Activated T-helper 9 cell treated with anti-CD3 and anti-CD28 coated beads, Interleukin-2, amount 50 U/mL, for 16 hours (primary cell): Measurements from ENCODE around the gene ADORA2B.
"Not testable (repeated sequence)": the region's sequence is repeated elsewhere in the genome, so short reads cannot be mapped to it uniquely, and the experiment has no call there.

Experiments used
- DNase-seq: peaks from one replicate; pipeline ENCODE4 v3.0.0-alpha.2; 2020; ENCODE audit warnings: low read depth

ADORA2B gene

GRCh38 chr17:15944759-15945526 lies at the start of gene ADORA2B:
Gene ADORA2B (plus strand): TSS chr17:15945130. CDS start chr17:15945249, 119 bp downstream.
- peak; percentile 25 for DNase-seq

- no peak for DNase-seq
Observed at GRCh38 chr17:15896277-15896676, 48.7 kb upstream of the ADORA2B start.

- DNase-seq: no peak
Observed at GRCh38 chr17:15896834-15897233, 48.1 kb upstream of the ADORA2B start.

- not testable (repeated sequence) for DNase-seq
Observed at GRCh38 chr17:15899596-15899995, 45.3 kb upstream of the ADORA2B start.

- no peak for DNase-seq
Observed at GRCh38 chr17:15900871-15901270, 44.1 kb upstream of the ADORA2B start.

GRCh38 chr17:15905236-15905635 lies 39.7 kb upstream of the ADORA2B start:
- not testable (repeated sequence) for DNase-seq

- no peak for DNase-seq
Observed at GRCh38 chr17:15907290-15907689, 37.6 kb upstream of the ADORA2B start.

GRCh38 chr17:15908378-15908777 lies 36.6 kb upstream of the ADORA2B start:
- DNase-seq: no peak

GRCh38 chr17:15909481-15909991 lies 35.4 kb upstream of the ADORA2B start:
- DNase-seq: no peak

GRCh38 chr17:15910791-15911190 lies 34.1 kb upstream of the ADORA2B start:
- DNase-seq: no peak

GRCh38 chr17:15911701-15912100 lies 33.2 kb upstream of the ADORA2B start:
- not testable (repeated sequence) for DNase-seq

- DNase-seq: no peak
Observed at GRCh38 chr17:15912416-15912955, 32.4 kb upstream of the ADORA2B start.

GRCh38 chr17:15913826-15914225 lies 31.1 kb upstream of the ADORA2B start:
- DNase-seq: no peak

GRCh38 chr17:15914400-15915170 lies 30.3 kb upstream of the ADORA2B start:
- DNase-seq: no peak

GRCh38 chr17:15915961-15916360 lies 29.0 kb upstream of the ADORA2B start:
- no peak for DNase-seq

GRCh38 chr17:15917021-15917437 lies 27.9 kb upstream of the ADORA2B start:
- DNase-seq: no peak

GRCh38 chr17:15917438-15918027 lies 27.4 kb upstream of the ADORA2B start:
- no peak for DNase-seq

GRCh38 chr17:15918261-15918660 lies 26.7 kb upstream of the ADORA2B start:
- DNase-seq: no peak

- no peak for DNase-seq
Observed at GRCh38 chr17:15918661-15919259, 26.2 kb upstream of the ADORA2B start.

- DNase-seq: no peak
Observed at GRCh38 chr17:15919466-15919865, 25.5 kb upstream of the ADORA2B start.

GRCh38 chr17:15920758-15921239 lies 24.1 kb upstream of the ADORA2B start:
- no peak for DNase-seq

GRCh38 chr17:15921640-15922039 lies 23.3 kb upstream of the ADORA2B start:
- no peak for DNase-seq
